ENCODE measurements around the gene TWSG1. TPM values are rescaled to one million over a fixed set of nuclear protein-coding genes. Genes with fewer than 3 reads are reported as not detected.

TWSG1 gene
- total and polyA plus RNA-seq, 10 of the 15 experiments (the other 5 are each of a cell fraction or from before 2014, with no cell fraction given), result 11.1 to 45.1 (median 27.7) TPM

DNA sequence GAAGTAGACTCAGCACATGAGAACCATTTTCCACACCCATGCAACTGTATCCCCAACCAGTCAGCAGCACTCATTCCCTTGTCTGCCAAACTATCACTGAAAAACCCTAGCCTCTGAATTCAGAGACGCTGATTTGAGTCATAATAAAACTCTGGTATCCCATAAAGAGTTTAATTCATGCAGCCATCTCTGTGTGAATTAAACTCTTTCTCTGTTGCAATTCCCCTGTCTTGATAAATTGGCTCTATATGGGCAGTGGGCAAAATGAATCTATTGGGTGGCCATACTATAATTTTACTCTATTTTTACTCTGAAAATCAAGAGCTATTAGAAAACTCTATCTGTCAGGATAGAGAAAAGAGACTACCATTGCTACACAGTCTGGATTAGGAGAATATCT, 40.6 kb upstream of the TWSG1 start:
- Histone ChIP-seq H3K9me3 (replicated peaks; ENCODE audit: control insufficient read depth, insufficient read depth, low read length) (peaks cover 7% of the 10 kb centered on the region; the same call in 2 of the 3 replicates), H4K20me1 (ENCODE audit: control insufficient read depth, insufficient read depth) (no peaks in the 10 kb centered on the region), H3K4me2 (ENCODE audit: control insufficient read depth, insufficient read depth) (no peak overlapping the region), H3K4me1 (ENCODE audit: control insufficient read depth, insufficient read depth, low read length) (no peaks in the 10 kb centered on the region), H3K79me2 (ENCODE audit: control insufficient read depth, insufficient read depth, low read length) (no peaks in the 10 kb centered on the region), H3K27me3 (replicated peaks in 1 of 2; ENCODE audit: control insufficient read depth in 2 of 2, insufficient read depth in 2 of 2, low read length in 1 of 2) (no peaks in the 10 kb centered on the region), H3K36me3 (ENCODE audit: control insufficient read depth in 2 of 2, insufficient read depth in 2 of 2, low read length in 1 of 2) (no peaks in the 10 kb centered on the region), H2AFZ (ENCODE audit: control insufficient read depth, low read depth, low read length) (no peak overlapping the region), H3K9ac (ENCODE audit: control insufficient read depth, insufficient read depth, low read length) (no peak overlapping the region), H3K4me3 (no peak overlapping the region), H3K27ac (ENCODE audit: control insufficient read depth, insufficient read depth) (no peak overlapping the region)
- SMC1A ChIA-PET (ENCODE audit: uncharacterized antibody, unreplicated experiment), result no interaction called here
- FAIRE-seq, result no peak
- CTCF ChIA-PET, result no interaction called here
- RAD21 ChIA-PET (ENCODE audit: unreplicated experiment), result no interaction called here
- POLR2A ChIA-PET, result no interaction called here
- no TSS peak for BruUV-seq (replicated peaks)
- no peak for ATAC-seq
- WGBS (ENCODE audit: insufficient coverage, insufficient replicate concordance, low lambda C conversion rate, missing lambda C conversion rate), result 28% methylated on average over 1 of the region's 1 CpG
- in situ Hi-C loops (cut with MboI), result no loop called here
- DNase-seq (ENCODE audit: low read depth, low spot score), result no peak
- intact Hi-C loops (cut with micrococcal nuclease; ENCODE audit: unreplicated experiment), result no loop called here
- TF ChIP-seq TBL1XR1 (IDR thresholded peaks at IDR 0.05; ENCODE audit: low read depth, low read length) (no peak), MYB (IDR thresholded peaks at IDR 0.05; ENCODE audit: borderline replicate concordance, low read depth, low read length) (no peak), SRF (IDR thresholded peaks at IDR 0.05; ENCODE audit: low read depth in 2 of 2, low read length in 2 of 2) (no peak), RB1 (IDR thresholded peaks at IDR 0.05; ENCODE audit: borderline replicate concordance) (no peak), IKZF1 (conservative IDR thresholded peaks at IDR 0.05) (no peak), SMARCA5 (IDR thresholded peaks at IDR 0.05) (no peak), IRF4 (IDR thresholded peaks at IDR 0.05; ENCODE audit: low read depth, low read length) (no peak), POLR2AphosphoS5 (IDR thresholded peaks at IDR 0.05; ENCODE audit: low read length) (no peak), SUPT20H (IDR thresholded peaks at IDR 0.05; ENCODE audit: borderline replicate concordance, control insufficient read depth, low read depth, low read length) (no peak)
- TF ChIP-seq, protein P1, sequence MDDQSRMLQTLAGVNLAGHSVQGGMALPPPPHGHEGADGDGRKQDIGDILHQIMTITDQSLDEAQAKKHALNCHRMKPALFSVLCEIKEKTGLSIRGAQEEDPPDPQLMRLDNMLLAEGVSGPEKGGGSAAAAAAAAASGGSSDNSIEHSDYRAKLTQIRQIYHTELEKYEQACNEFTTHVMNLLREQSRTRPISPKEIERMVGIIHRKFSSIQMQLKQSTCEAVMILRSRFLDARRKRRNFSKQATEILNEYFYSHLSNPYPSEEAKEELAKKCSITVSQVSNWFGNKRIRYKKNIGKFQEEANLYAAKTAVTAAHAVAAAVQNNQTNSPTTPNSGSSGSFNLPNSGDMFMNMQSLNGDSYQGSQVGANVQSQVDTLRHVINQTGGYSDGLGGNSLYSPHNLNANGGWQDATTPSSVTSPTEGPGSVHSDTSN (IDR thresholded peaks at IDR 0.05; ENCODE audit: insufficient replicate concordance, low read depth, low read length), result no peak
- TF ChIP-seq, protein P2, sequence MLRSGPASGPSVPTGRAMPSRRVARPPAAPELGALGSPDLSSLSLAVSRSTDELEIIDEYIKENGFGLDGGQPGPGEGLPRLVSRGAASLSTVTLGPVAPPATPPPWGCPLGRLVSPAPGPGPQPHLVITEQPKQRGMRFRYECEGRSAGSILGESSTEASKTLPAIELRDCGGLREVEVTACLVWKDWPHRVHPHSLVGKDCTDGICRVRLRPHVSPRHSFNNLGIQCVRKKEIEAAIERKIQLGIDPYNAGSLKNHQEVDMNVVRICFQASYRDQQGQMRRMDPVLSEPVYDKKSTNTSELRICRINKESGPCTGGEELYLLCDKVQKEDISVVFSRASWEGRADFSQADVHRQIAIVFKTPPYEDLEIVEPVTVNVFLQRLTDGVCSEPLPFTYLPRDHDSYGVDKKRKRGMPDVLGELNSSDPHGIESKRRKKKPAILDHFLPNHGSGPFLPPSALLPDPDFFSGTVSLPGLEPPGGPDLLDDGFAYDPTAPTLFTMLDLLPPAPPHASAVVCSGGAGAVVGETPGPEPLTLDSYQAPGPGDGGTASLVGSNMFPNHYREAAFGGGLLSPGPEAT (IDR thresholded peaks at IDR 0.05; ENCODE audit: low read depth), result no peak
- TF ChIP-seq, protein P3, sequence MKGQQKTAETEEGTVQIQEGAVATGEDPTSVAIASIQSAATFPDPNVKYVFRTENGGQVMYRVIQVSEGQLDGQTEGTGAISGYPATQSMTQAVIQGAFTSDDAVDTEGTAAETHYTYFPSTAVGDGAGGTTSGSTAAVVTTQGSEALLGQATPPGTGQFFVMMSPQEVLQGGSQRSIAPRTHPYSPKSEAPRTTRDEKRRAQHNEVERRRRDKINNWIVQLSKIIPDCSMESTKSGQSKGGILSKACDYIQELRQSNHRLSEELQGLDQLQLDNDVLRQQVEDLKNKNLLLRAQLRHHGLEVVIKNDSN (IDR thresholded peaks at IDR 0.05; ENCODE audit: borderline replicate concordance, extremely low read length, insufficient read depth, low read depth, low read length), result no peak
- TF ChIP-seq, protein P4, sequence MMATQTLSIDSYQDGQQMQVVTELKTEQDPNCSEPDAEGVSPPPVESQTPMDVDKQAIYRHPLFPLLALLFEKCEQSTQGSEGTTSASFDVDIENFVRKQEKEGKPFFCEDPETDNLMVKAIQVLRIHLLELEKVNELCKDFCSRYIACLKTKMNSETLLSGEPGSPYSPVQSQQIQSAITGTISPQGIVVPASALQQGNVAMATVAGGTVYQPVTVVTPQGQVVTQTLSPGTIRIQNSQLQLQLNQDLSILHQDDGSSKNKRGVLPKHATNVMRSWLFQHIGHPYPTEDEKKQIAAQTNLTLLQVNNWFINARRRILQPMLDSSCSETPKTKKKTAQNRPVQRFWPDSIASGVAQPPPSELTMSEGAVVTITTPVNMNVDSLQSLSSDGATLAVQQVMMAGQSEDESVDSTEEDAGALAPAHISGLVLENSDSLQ (IDR thresholded peaks at IDR 0.05), result no peak
- TF ChIP-seq, protein P5, sequence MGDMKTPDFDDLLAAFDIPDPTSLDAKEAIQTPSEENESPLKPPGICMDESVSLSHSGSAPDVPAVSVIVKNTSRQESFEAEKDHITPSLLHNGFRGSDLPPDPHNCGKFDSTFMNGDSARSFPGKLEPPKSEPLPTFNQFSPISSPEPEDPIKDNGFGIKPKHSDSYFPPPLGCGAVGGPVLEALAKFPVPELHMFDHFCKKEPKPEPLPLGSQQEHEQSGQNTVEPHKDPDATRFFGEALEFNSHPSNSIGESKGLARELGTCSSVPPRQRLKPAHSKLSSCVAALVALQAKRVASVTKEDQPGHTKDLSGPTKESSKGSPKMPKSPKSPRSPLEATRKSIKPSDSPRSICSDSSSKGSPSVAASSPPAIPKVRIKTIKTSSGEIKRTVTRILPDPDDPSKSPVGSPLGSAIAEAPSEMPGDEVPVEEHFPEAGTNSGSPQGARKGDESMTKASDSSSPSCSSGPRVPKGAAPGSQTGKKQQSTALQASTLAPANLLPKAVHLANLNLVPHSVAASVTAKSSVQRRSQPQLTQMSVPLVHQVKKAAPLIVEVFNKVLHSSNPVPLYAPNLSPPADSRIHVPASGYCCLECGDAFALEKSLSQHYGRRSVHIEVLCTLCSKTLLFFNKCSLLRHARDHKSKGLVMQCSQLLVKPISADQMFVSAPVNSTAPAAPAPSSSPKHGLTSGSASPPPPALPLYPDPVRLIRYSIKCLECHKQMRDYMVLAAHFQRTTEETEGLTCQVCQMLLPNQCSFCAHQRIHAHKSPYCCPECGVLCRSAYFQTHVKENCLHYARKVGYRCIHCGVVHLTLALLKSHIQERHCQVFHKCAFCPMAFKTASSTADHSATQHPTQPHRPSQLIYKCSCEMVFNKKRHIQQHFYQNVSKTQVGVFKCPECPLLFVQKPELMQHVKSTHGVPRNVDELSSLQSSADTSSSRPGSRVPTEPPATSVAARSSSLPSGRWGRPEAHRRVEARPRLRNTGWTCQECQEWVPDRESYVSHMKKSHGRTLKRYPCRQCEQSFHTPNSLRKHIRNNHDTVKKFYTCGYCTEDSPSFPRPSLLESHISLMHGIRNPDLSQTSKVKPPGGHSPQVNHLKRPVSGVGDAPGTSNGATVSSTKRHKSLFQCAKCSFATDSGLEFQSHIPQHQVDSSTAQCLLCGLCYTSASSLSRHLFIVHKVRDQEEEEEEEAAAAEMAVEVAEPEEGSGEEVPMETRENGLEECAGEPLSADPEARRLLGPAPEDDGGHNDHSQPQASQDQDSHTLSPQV (IDR thresholded peaks at IDR 0.05), result no peak
